Measurements from ENCODE around the gene RGS3.

- TF ChIP-seq CTCF (conservative IDR thresholded peaks at IDR 0.05; ENCODE audit: low read length), result no peak
- no peak for TF ChIP-seq EZH2phosphoT487 (IDR thresholded peaks at IDR 0.05; ENCODE audit: borderline replicate concordance, low read depth, low read length)
Measured at GRCh38 chr9:113530022-113530635, 66.6 kb downstream of the RGS3 start.
